8988T (cell line): ENCODE data around the gene SERPINE2.

Experiments
- DNase-seq: peaks from one replicate; pipeline ENCODE4 v3.0.0; 2011

Gene SERPINE2

GRCh38 chr2:224039080-224039769 is at the start of gene SERPINE2:
SERPINE2 (minus strand) TSS chr2:224039286; CDS start chr2:224001900, 37,386 bp downstream.
- peak; percentile 89 for DNase-seq

- DNase-seq: no peak
Measured at GRCh38 chr2:224086226-224086914, 47.3 kb upstream of the SERPINE2 start.

- no peak for DNase-seq
Measured at GRCh38 chr2:224085811-224086210, 46.7 kb upstream of the SERPINE2 start.

GRCh38 chr2:224085246-224085645 is 46.2 kb upstream of the SERPINE2 start:
- DNase-seq: no peak

- DNase-seq: no peak
Measured at GRCh38 chr2:224084266-224084892, 45.3 kb upstream of the SERPINE2 start.

- no peak for DNase-seq
Measured at GRCh38 chr2:224083638-224084037, 44.6 kb upstream of the SERPINE2 start.

- DNase-seq: no peak
Measured at GRCh38 chr2:224078656-224079055, 39.6 kb upstream of the SERPINE2 start.

- DNase-seq: no peak
Measured at GRCh38 chr2:224077773-224078507, 38.9 kb upstream of the SERPINE2 start.

- no peak for DNase-seq
Measured at GRCh38 chr2:224075588-224075987, 36.5 kb upstream of the SERPINE2 start.

- DNase-seq: no peak
Measured at GRCh38 chr2:224073676-224074075, 34.6 kb upstream of the SERPINE2 start.

- DNase-seq: no peak
Measured at GRCh38 chr2:224072541-224073188, 33.6 kb upstream of the SERPINE2 start.

- no peak for DNase-seq
Measured at GRCh38 chr2:224069172-224069571, 30.1 kb upstream of the SERPINE2 start.

GRCh38 chr2:224063298-224063648 is 24.2 kb upstream of the SERPINE2 start:
- DNase-seq: no peak

GRCh38 chr2:224062481-224063297 is 23.6 kb upstream of the SERPINE2 start:
- no peak for DNase-seq

- DNase-seq: no peak
Measured at GRCh38 chr2:224060783-224061482, 21.8 kb upstream of the SERPINE2 start.

- no peak for DNase-seq
Measured at GRCh38 chr2:224059178-224059577, 20.1 kb upstream of the SERPINE2 start.

- no peak for DNase-seq
Measured at GRCh38 chr2:224058048-224058775, 19.1 kb upstream of the SERPINE2 start.

- no peak for DNase-seq
Measured at GRCh38 chr2:224056889-224057288, 17.8 kb upstream of the SERPINE2 start.

GRCh38 chr2:224055101-224055500 is 16.0 kb upstream of the SERPINE2 start:
- DNase-seq: no peak

- DNase-seq: no peak
Measured at GRCh38 chr2:224046752-224047151, 7.7 kb upstream of the SERPINE2 start.
